ENCODE data around the gene TBCCD1.

Gene TBCCD1

GRCh38 chr3:186519021-186519658 lies 48.0 kb downstream of the TBCCD1 start:
- no peak for DNase-seq (ENCODE audit: low read depth)
- H3K4me3 ChIP-seq (ENCODE audit: low read depth, low read length) = no peak overlapping the region
- TF ChIP-seq, protein P1, sequence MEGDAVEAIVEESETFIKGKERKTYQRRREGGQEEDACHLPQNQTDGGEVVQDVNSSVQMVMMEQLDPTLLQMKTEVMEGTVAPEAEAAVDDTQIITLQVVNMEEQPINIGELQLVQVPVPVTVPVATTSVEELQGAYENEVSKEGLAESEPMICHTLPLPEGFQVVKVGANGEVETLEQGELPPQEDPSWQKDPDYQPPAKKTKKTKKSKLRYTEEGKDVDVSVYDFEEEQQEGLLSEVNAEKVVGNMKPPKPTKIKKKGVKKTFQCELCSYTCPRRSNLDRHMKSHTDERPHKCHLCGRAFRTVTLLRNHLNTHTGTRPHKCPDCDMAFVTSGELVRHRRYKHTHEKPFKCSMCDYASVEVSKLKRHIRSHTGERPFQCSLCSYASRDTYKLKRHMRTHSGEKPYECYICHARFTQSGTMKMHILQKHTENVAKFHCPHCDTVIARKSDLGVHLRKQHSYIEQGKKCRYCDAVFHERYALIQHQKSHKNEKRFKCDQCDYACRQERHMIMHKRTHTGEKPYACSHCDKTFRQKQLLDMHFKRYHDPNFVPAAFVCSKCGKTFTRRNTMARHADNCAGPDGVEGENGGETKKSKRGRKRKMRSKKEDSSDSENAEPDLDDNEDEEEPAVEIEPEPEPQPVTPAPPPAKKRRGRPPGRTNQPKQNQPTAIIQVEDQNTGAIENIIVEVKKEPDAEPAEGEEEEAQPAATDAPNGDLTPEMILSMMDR (conservative IDR thresholded peaks at IDR 0.05; ENCODE audit: low read depth, low read length) = no peak

DNA sequence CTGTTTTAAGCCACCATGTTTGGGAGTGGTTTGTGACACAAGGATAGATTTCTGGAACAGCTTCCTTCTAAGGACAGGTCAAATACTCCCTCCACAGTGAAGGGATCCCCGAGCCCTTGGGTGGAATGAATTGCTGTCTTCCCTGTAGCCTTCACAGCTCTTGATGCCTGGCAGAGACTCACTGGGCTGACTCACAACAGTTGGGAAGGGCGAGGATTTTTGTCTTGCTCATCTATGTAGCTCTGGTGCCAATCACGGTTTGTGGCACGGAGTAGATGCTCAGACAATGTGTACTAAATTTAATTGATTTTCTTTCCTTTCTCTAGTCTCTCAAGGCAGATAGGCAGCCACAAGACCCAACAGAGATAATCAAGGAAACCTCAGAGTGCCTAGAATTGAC lies 49.9 kb downstream of the TBCCD1 start:
- TF ChIP-seq, protein P1 (conservative IDR thresholded peaks at IDR 0.05; ENCODE audit: low read depth, low read length) = no peak
- DNase-seq (ENCODE audit: low read depth) = no peak

GRCh38 chr3:186516646-186517045 lies 50.5 kb downstream of the TBCCD1 start:
- no peak overlapping the region for H3K4me3 ChIP-seq (ENCODE audit: low read depth, low read length)
- TF ChIP-seq, protein P1 (conservative IDR thresholded peaks at IDR 0.05; ENCODE audit: low read depth, low read length) = no peak
- no peak for DNase-seq (ENCODE audit: low read depth)

More for the DNA sequence above, 49.9 kb downstream of the TBCCD1 start:
- H3K4me3 ChIP-seq (ENCODE audit: low read depth, low read length) = no peak overlapping the region

GRCh38 chr3:186515125-186515524 lies 52.0 kb downstream of the TBCCD1 start:
- H3K4me3 ChIP-seq (ENCODE audit: low read depth, low read length) = no peak overlapping the region
- TF ChIP-seq, protein P1 (conservative IDR thresholded peaks at IDR 0.05; ENCODE audit: low read depth, low read length) = no peak
- no peak for DNase-seq (ENCODE audit: low read depth)

- DNase-seq (ENCODE audit: low read depth) = peak; percentile 26
- TF ChIP-seq, protein P1 (conservative IDR thresholded peaks at IDR 0.05; ENCODE audit: low read depth, low read length) = peak; percentile 61
- H3K4me3 ChIP-seq (ENCODE audit: low read depth, low read length) = no peak overlapping the region
These were observed 52.7 kb downstream of the TBCCD1 start for GRCh38 chr3:186514296-186515002.

DNA sequence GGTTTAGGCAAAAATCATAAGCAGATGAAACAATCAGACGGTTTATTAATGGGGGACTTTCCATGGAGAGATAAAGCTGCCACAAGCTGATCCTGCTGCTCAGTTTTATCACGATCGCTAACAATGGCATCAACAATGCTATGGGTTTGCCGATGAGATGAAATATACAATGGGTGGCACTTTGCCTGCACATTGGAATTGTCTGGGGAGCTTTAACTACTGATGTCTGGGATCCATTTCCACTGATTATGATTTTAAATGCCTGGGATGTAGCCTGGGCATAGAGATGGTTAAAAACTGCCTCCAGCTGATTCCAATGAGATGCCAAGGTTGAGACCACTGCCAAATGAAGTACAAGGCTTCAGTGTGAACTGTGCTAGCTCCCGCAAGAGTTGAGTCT lies 53.8 kb downstream of the TBCCD1 start:
- no peak for DNase-seq (ENCODE audit: low read depth)
- TF ChIP-seq, protein P1 (conservative IDR thresholded peaks at IDR 0.05; ENCODE audit: low read depth, low read length) = no peak
- no peak overlapping the region for H3K4me3 ChIP-seq (ENCODE audit: low read depth, low read length)
